Duodenal mucosa (tissue), 2 donors: ENCODE results near the gene TNS3.

Source experiments
- H3K27ac ChIP-seq: one replicate; pipeline ENCODE4 v1.7.0; 2013; ENCODE audit warnings: low read depth, low read length
- H3K27me3 ChIP-seq, 2 donors: one replicate each; pipeline ENCODE4 v1.7.0; 2013; ENCODE audit warnings: low read length in 2 of 2, control low read depth in 1 of 2; ENCODE audit not compliant: insufficient read depth in 2 of 2, control insufficient read depth in 1 of 2
- H3K36me3 ChIP-seq, 2 donors: one replicate each; pipeline ENCODE4 v1.7.0; 2013; ENCODE audit warnings: low read length in 2 of 2, control low read depth in 1 of 2; ENCODE audit not compliant: insufficient read depth in 2 of 2, control insufficient read depth in 1 of 2
- H3K4me1 ChIP-seq, 2 donors: one replicate each; pipeline ENCODE4 v1.7.0; 2013; ENCODE audit warnings: low read length in 2 of 2, control low read depth in 1 of 2; ENCODE audit not compliant: insufficient read depth in 2 of 2, control insufficient read depth in 1 of 2
- H3K4me3 ChIP-seq, 2 donors: one replicate each; pipeline ENCODE4 v1.7.0; 2013; ENCODE audit warnings: low read length in 2 of 2, low read depth in 1 of 2
- H3K9ac ChIP-seq, 2 donors: one replicate each; pipeline ENCODE4 v1.7.0; 2013; ENCODE audit warnings: low read length in 2 of 2, low read depth in 1 of 2
- H3K9me3 ChIP-seq, 2 donors: one replicate each; pipeline ENCODE4 v1.7.0; 2013; ENCODE audit warnings: low read length in 2 of 2, control low read depth in 1 of 2; ENCODE audit not compliant: control insufficient read depth in 1 of 2

Gene TNS3

DNA sequence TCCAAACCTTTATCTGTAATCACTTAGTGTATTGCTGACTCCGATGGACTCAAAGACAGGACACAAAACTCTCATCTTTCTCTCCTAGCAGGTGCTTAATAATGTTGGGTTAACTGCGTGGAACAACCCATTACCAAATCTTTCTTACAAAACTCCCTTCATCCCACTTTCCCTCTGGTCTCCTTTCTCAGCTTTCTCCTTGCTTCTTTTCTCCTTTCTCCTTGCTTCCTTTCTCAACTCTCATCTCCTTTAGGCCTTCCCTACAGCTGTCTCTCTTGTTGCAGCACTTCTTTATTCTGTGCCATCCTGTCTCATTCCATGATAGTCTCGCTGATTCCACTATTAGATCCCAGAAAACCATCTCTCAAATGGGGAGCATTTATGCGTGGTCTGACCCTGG is 67.5 kb downstream of the TNS3 start:
- peaks cover 0 to 21% of the 10 kb centered on the region in 2 donors for H3K36me3 ChIP-seq
- H3K9me3 ChIP-seq = no peaks in the 10 kb centered on the region
- no peak overlapping the region for H3K9ac ChIP-seq
- H3K4me1 ChIP-seq = peaks cover 22 to 41% of the 10 kb centered on the region in 2 donors
- no peaks in the 10 kb centered on the region for H3K27me3 ChIP-seq
- no peak overlapping the region for H3K27ac ChIP-seq
- no peak overlapping the region for H3K4me3 ChIP-seq

DNA sequence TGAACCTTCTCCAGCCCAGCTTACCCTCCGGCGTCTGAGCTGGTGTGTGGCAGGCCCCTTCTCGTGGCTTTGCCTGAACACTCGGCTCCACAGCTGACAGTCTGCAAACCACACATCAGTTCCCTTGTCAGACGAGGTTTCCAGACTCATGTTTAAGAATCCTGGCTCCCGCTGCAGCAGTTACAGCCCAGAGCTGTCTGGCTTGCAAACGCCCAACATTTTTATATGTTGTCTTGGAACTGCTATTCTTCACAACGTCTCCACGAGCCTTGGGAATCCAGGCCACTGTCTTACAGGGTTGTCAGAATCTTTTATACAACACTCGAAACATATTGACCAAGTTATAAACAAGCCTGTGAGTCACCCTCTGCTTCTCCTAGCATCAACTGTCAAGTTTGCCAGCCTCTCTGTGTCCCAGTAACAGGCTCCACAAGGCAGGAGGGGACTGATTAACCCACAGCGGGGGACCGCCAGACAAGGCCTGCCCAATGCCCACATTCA is 68.1 kb downstream of the TNS3 start:
- Histone ChIP-seq H3K4me3 (no peak overlapping the region), H3K9ac (no peak overlapping the region), H3K27me3 (no peaks in the 10 kb centered on the region), H3K36me3 (peaks cover 0 to 27% of the 10 kb centered on the region in 2 donors), H3K9me3 (no peaks in the 10 kb centered on the region), H3K27ac (no peak overlapping the region), H3K4me1 (peaks cover 16 to 35% of the 10 kb centered on the region in 2 donors)

DNA sequence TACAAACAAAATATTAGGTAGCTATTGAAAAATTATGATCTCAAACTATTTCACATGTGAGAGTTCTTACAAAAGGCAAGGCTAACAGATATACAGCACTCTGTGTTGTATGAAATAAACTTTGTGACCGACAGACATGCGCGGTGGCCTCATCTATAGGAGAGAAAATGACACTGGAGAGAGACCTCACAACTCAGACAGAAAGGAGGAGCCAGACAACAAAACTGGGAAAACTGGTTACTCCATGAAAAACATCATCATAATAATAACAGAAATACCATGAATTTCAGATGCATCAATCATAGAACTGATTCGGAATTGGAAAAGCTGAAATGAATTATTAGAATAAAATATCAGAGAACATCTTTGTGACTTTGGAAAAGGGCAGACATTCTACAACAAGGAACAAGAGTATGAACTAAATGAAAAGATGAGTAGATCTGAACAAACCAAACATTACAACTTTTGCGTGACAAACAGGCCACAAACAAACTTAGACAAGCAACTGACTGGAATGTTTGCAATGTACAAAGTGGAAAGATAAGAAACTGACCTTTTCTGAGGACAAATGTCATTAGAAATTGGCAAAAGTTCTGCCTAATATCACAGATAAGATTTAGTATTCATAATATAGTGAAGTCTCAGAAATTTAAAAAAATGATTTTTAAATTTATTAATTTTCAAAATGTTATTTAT is 69.3 kb downstream of the TNS3 start:
- Histone ChIP-seq H3K9ac (no peak overlapping the region), H3K4me1 (peaks cover 15 to 28% of the 10 kb centered on the region in 2 donors), H3K27ac (no peak overlapping the region), H3K36me3 (peaks cover 0 to 32% of the 10 kb centered on the region in 2 donors), H3K9me3 (no peaks in the 10 kb centered on the region), H3K4me3 (no peak overlapping the region), H3K27me3 (no peaks in the 10 kb centered on the region)

DNA sequence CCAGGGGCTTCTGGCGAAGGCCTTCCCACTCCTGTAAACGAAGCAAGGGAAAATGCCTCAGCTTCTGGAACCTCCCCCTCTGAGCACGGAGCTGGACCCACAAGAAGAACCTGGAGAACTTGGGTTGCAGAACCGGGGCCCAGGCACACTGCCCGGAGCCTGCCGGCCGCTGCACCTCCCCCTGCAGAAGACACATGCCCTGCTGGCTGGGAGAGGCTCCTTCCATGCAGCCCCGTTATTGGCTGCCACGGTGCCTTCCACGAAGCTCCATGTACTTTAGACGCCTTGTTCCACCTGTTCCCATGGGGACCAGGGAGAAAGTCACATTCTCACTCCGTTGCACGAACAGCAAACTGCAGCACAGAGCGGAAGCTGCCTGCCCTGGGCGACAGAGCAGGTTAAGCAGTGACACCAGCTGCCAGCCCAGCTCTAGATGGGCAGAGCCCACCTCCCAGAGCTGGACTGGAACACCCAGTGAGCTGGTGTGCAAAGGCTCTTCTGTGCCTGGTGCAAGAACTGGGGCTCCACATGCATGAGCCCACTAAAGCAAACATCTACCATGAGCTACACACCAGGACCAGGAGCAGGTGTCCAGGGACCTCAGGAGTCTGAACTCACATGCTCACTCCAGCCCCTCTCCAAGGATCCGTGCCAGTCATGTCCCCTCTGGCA is 70.1 kb downstream of the TNS3 start:
- H3K27ac ChIP-seq = no peak overlapping the region
- H3K4me1 ChIP-seq = peaks cover 8 to 21% of the 10 kb centered on the region in 2 donors
- H3K27me3 ChIP-seq = no peaks in the 10 kb centered on the region
- no peak overlapping the region for H3K4me3 ChIP-seq
- peaks cover 0 to 32% of the 10 kb centered on the region in 2 donors for H3K36me3 ChIP-seq
- no peak overlapping the region for H3K9ac ChIP-seq
- H3K9me3 ChIP-seq = no peaks in the 10 kb centered on the region

DNA sequence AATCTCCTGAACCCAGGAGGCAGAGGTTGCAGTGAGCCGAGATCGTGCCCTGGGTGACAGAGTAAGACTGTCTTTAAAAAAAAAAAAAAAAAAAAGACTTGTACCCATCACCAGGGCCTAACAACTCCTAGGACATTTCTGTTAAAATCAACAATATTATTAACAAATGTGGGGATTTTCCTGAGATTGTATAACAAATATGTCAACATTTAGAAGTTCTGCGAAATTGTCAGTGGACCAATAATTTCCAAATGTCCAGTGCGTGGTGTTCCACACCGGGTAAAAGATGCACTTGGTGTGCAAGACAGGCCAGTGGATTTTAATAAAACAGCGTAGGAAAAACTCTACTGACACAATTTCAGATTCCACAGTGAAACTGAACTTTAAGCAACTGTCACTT is 71.1 kb downstream of the TNS3 start:
- Histone ChIP-seq H3K9me3 (no peaks in the 10 kb centered on the region), H3K9ac (no peak overlapping the region), H3K4me3 (no peak overlapping the region), H3K36me3 (peaks cover 0 to 35% of the 10 kb centered on the region in 2 donors), H3K4me1 (peaks cover 8 to 21% of the 10 kb centered on the region in 2 donors), H3K27me3 (no peaks in the 10 kb centered on the region), H3K27ac (no peak overlapping the region)

DNA sequence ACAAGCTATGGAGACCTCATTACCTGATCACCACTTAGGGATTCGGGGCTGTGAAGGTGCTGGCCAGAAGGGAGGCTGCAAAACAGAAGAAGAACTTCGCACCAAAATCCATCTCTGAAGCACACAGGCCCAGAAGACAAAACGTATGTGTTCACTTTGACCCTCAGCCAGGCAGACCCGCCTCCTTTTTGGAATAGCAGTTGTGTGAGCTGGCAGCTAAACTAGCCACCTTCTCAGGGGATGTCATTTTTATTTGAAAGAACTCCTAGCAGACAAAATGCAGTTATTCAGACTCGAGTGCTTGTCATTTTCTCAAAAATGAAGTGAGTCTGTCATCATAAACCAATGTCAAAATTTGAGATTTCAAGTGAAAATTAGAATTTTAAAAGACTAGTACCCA is 71.7 kb downstream of the TNS3 start:
- no peak overlapping the region for H3K27ac ChIP-seq

DNA sequence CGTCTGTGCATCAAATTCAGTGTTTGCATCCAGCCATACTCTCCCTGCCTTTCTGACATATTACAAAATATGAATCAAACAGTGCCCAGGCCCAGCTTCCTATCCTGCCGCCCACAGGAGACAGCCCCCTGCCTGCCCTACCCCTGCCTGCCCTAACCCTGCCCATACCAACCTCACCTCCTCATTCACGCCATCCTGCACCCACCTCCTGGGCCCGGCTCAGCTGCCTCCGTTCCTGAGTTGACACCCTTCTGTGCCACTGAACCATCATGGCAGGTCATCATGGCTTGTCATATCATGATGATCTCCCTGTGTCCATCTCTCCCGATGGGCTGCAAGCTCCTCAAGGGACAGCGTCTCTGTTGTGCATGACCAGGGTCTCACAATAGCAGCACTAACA is 72.3 kb downstream of the TNS3 start:
- H3K4me1 ChIP-seq = peaks cover 8 to 13% of the 10 kb centered on the region in 2 donors
- no peak overlapping the region for H3K27ac ChIP-seq
- peaks cover 7 to 39% of the 10 kb centered on the region in 2 donors for H3K36me3 ChIP-seq

More for the DNA sequence above, 71.7 kb downstream of the TNS3 start:
- Histone ChIP-seq H3K9me3 (no peaks in the 10 kb centered on the region), H3K4me3 (no peak overlapping the region), H3K4me1 (peaks cover 8 to 19% of the 10 kb centered on the region in 2 donors), H3K36me3 (peaks cover 1 to 36% of the 10 kb centered on the region in 2 donors), H3K9ac (no peak overlapping the region), H3K27me3 (no peaks in the 10 kb centered on the region)

DNA sequence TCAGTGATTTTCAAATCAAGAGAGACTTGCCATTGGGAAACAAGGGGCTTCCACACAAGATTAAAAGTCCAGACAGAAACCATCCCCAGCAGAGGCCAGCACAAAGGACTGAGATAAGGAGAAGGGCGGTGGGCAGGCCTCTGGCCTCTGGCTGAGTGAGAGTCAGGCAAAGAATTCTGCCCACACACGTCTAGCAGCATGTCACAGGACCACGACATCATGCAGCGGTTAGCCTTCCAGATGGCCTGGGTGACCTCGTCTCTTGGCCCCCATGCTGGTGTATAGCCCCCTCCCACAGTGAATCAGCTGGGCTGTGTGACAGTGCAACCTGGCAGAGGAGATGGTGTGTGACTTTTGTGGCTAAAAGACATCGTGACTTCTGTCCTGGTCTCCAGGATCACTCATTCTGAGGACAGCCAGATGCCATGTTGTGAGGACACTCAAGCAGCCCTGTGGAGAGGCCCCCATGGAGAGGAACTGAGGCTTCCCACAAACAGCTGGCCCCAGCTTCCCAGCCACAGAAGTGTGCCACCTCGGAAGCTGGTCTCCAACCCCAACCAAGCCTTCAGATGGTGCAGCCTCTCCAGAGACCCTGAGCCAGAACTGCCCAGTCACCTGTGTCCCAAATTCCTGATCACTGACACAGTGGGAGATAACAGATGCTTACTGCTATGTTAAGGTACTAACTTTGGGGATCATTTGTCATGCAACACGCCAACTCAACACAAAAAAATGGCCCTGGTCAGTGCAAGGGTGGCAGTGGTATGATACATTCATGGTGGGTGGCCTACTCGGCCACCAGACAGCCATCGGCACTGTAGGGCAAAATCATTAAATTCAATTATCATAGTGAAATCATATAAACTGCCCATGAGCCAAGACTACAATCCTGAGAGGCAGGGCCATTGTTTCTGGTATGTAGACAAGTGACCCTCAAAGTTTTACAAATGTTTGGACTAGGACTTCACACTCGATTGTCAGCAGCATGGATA is 73.2 kb downstream of the TNS3 start:
- Histone ChIP-seq H3K9ac (no peak overlapping the region), H3K4me3 (no peak overlapping the region), H3K36me3 (peaks cover 9 to 44% of the 10 kb centered on the region in 2 donors), H3K27me3 (no peaks in the 10 kb centered on the region), H3K4me1 (peaks cover 4 to 6% of the 10 kb centered on the region in 2 donors), H3K9me3 (no peaks in the 10 kb centered on the region), H3K27ac (no peak overlapping the region)

More for the DNA sequence above, 72.3 kb downstream of the TNS3 start:
- no peaks in the 10 kb centered on the region for H3K27me3 ChIP-seq
- no peaks in the 10 kb centered on the region for H3K9me3 ChIP-seq
- no peak overlapping the region for H3K4me3 ChIP-seq
- no peak overlapping the region for H3K9ac ChIP-seq

DNA sequence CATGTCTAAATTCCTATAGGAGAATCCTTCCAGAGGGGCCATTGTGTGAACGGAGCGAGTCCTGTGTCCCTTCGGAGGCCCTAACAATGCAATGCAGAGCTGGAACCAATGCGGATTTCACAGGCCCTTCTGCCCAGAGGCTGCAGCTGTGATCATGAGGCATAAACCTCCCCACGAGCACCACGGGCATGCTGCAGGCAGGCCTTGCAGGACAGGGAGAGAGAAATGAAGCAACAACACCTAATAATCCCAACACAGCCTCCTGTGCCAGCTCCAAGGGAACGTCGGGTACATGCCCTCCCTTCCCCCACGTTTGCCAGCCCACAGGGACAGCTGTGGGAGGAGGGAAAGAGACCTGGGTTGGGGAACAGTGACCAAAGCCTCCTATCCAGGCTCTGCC is 74.4 kb downstream of the TNS3 start:
- H3K9me3 ChIP-seq = no peaks in the 10 kb centered on the region
- no peak overlapping the region for H3K4me3 ChIP-seq
- peaks cover 9 to 44% of the 10 kb centered on the region in 2 donors for H3K36me3 ChIP-seq
- no peak overlapping the region for H3K9ac ChIP-seq
- peaks cover 13 to 18% of the 10 kb centered on the region in 2 donors for H3K4me1 ChIP-seq
- H3K27me3 ChIP-seq = no peaks in the 10 kb centered on the region
- no peak overlapping the region for H3K27ac ChIP-seq
